A673 (cell line): Measurements from ENCODE around the gene MDFI.

Source experiments
- EZH2 ChIP-seq: fragments of 200-600 bp; sonication (generic); IDR thresholded peaks from 2 replicates; pipeline ENCODE4 v1.6.1; 2017; ENCODE audit warnings: borderline replicate concordance, low read depth, mild to moderate bottlenecking, mixed read lengths, antibody characterized with exemption, low read length; ENCODE audit not compliant: poor library complexity, severe bottlenecking
- TF ChIP-seq, protein P1 (sequence below): fragments of 300-800, 200-600 bp; sonication (generic); conservative IDR thresholded peaks from 2 replicates; pipeline ENCODE4 v1.5.1; 2017; ENCODE audit warnings: low read depth, mild to moderate bottlenecking, antibody characterized with exemption, low read length, moderate library complexity, mixed read lengths

- no peak for TF ChIP-seq EZH2
- TF ChIP-seq, protein P1, sequence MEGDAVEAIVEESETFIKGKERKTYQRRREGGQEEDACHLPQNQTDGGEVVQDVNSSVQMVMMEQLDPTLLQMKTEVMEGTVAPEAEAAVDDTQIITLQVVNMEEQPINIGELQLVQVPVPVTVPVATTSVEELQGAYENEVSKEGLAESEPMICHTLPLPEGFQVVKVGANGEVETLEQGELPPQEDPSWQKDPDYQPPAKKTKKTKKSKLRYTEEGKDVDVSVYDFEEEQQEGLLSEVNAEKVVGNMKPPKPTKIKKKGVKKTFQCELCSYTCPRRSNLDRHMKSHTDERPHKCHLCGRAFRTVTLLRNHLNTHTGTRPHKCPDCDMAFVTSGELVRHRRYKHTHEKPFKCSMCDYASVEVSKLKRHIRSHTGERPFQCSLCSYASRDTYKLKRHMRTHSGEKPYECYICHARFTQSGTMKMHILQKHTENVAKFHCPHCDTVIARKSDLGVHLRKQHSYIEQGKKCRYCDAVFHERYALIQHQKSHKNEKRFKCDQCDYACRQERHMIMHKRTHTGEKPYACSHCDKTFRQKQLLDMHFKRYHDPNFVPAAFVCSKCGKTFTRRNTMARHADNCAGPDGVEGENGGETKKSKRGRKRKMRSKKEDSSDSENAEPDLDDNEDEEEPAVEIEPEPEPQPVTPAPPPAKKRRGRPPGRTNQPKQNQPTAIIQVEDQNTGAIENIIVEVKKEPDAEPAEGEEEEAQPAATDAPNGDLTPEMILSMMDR = no peak
These were observed 19.7 kb upstream of the MDFI start for GRCh38 chr6:41618598-41618997.
